ENCODE results near the gene MAPK8IP3.

Gene MAPK8IP3

GRCh38 chr16:1680361-1680760 lies 25.6 kb upstream of the MAPK8IP3 start:
- Mint-ChIP-seq H3K4me1 (peaks cover 7% of the 10 kb centered on the region), H3K9me3 (no peaks in the 10 kb centered on the region), H3K27ac (peak overlapping the region in 1 of 3 experiments; percentile 38), H3K4me3 (peak overlapping the region; percentile 52 to 74 (median 67)), H3K27me3 (ENCODE audit: low read depth) (peaks cover 3% of the 10 kb centered on the region), H3K36me3 (ENCODE audit: low read depth) (peaks cover 27% of the 10 kb centered on the region)
- TF ChIP-seq CTCF (IDR thresholded peaks at IDR 0.05; ENCODE audit: unreplicated experiment in 3 of 3), result no peak

- Mint-ChIP-seq H3K36me3 (ENCODE audit: low read depth) (peaks cover 26% of the 10 kb centered on the region), H3K27ac (peak overlapping the region in 1 of 3 experiments; percentile 14), H3K9me3 (no peaks in the 10 kb centered on the region), H3K4me1 (peaks cover 7% of the 10 kb centered on the region), H3K4me3 (peak overlapping the region; percentile 52 to 74 (median 67)), H3K27me3 (ENCODE audit: low read depth) (peaks cover 3% of the 10 kb centered on the region)
- no peak for TF ChIP-seq CTCF (IDR thresholded peaks at IDR 0.05; ENCODE audit: unreplicated experiment in 3 of 3)
These were observed 25.0 kb upstream of the MAPK8IP3 start for GRCh38 chr16:1681032-1681431.

- peak overlapping the region in 1 of 3 experiments; percentile 20 for H3K27ac Mint-ChIP-seq
- no peaks in the 10 kb centered on the region for H3K4me1 Mint-ChIP-seq
- H3K9me3 Mint-ChIP-seq, result no peaks in the 10 kb centered on the region
- peaks cover 65% of the 10 kb centered on the region for H3K36me3 Mint-ChIP-seq (ENCODE audit: low read depth)
- H3K4me3 Mint-ChIP-seq, result no peak overlapping the region
- TF ChIP-seq CTCF (IDR thresholded peaks at IDR 0.05; ENCODE audit: unreplicated experiment in 3 of 3), result no peak
- H3K27me3 Mint-ChIP-seq (ENCODE audit: low read depth), result no peaks in the 10 kb centered on the region
These were observed 18.3 kb upstream of the MAPK8IP3 start for GRCh38 chr16:1687427-1688316.

- peak overlapping the region in 2 of 3 experiments; percentile 33 to 71 for H3K27ac Mint-ChIP-seq
- no peaks in the 10 kb centered on the region for H3K9me3 Mint-ChIP-seq
- H3K36me3 Mint-ChIP-seq (ENCODE audit: low read depth), result peaks cover 72% of the 10 kb centered on the region
- no peaks in the 10 kb centered on the region for H3K4me1 Mint-ChIP-seq
- no peak for TF ChIP-seq CTCF (IDR thresholded peaks at IDR 0.05; ENCODE audit: unreplicated experiment in 3 of 3)
- no peaks in the 10 kb centered on the region for H3K27me3 Mint-ChIP-seq (ENCODE audit: low read depth)
- H3K4me3 Mint-ChIP-seq, result no peak overlapping the region
These were observed 17.0 kb upstream of the MAPK8IP3 start for GRCh38 chr16:1688807-1689560.

- Mint-ChIP-seq H3K36me3 (ENCODE audit: low read depth) (peaks cover 78% of the 10 kb centered on the region), H3K27ac (peak overlapping the region in 1 of 3 experiments; percentile 34), H3K4me1 (no peaks in the 10 kb centered on the region), H3K27me3 (ENCODE audit: low read depth) (no peaks in the 10 kb centered on the region), H3K9me3 (no peaks in the 10 kb centered on the region), H3K4me3 (no peak overlapping the region)
- TF ChIP-seq CTCF (IDR thresholded peaks at IDR 0.05; ENCODE audit: unreplicated experiment in 3 of 3), result no peak
These were observed 16.1 kb upstream of the MAPK8IP3 start for GRCh38 chr16:1689853-1690252.
